HG03354 (cell line): ENCODE data around the gene SEMA4D.
A peak's percentile ranks its signal among the peaks of the same experiment; 100 is the strongest.

Experiments
- ATAC-seq: cut with Tn5 transposase; IDR thresholded peaks from one replicate; pipeline ENCODE4 v1.9.1; 2021; ENCODE audit warnings: mild to moderate bottlenecking; ENCODE audit not compliant: unreplicated experiment, poor library complexity, severe bottlenecking

SEMA4D gene

GRCh38 chr9:89438194-89438593 lies 59.7 kb downstream of the SEMA4D start:
- no peak for ATAC-seq

DNA sequence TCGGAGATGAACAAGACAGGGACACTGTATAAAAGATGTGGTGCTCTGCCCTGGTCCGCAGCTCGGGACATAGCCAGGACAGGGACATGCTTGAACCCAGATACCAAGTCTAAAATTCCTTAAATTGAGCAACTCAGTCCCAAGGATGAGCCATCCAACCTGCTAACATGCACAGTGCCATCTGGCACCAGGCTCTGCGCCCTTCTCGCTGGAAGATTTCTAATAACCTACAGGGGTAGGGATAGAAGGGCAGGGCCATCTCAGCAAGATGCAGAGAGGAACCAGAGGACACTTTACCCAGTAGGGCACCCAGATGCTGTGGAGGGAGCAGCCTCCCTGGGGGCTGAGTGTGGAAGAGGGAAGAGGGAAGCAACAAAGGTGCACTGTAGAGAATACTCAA lies 60.1 kb downstream of the SEMA4D start:
- ATAC-seq = no peak

GRCh38 chr9:89436963-89437625 lies 60.8 kb downstream of the SEMA4D start:
- ATAC-seq = peak; percentile 43

DNA sequence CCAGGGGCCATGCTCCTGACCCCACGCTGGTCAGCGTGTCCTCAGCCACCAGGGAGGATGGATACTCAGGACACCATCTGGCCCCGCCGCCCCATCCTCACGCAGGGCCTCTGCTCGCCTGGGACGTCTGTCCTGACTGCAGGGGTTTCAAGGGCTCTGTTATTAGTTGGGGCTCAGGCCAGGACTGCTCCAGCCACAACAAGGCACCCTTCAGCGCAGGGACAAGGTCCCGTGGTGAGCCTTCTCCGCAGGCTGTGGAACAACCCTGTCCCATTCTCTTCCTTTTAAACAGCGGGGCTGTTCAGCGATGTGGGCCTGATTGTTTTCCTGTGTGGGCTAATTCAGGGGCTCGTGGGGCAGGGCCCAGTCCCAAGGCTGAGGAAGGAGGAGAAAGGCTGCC lies 61.6 kb downstream of the SEMA4D start:
- no peak for ATAC-seq

DNA sequence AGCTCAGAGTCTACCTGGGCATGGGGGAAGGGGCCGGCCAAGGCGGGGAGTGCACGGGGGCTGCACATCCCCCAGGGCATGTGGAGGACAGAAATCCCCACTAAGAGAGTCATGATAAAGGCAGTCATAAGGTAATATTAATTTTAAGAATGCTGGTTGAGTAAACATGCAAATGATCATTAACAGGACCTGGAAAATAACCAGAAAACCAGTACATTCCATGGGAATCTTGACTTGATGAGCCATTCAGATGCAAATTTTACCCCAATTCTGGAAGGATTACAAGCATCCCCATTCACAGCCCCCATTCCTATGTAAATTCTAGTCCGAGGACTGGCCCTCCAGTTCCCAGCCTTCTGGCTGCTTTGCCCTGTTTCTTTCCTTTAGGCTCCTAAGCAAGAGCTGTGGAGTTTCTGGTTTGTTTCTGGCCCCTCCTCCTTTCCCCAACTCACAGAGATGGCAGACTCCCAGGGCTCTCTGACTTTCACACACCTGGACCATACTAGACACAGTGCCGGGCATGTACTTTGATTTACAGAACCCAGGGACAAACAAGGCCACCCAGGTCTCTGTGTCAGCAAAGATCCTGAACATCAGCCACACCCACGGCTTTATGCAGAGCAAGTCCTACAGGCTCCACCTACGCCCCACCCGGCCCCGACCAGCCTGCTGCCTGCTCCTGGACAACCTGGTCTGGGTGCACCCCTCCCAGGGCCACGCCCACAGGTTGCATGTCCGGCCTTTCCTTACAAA lies 62.7 kb downstream of the SEMA4D start:
- ATAC-seq = no peak

- ATAC-seq = no peak
These were observed 63.3 kb downstream of the SEMA4D start for GRCh38 chr9:89434636-89435035.

DNA sequence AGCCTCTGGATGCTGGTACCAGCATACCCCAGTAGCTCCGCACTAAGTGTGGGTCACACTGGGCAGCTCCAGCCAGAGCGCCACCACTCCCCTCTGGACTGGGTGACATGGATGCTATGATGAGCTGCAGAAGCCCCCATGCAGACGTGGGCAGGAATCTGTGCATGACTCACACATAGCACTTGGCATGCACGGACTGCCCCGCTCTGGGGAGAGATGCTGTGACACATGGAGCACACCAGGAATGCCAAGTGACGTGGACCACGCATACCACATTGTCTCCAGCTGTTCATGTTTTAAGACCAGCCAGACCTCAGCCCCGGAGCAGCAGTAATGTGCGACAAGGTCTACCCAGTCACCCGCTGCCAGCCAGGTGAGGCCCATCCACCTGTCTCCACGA lies 64.1 kb downstream of the SEMA4D start:
- ATAC-seq = no peak

- ATAC-seq = no peak
These were observed 64.9 kb downstream of the SEMA4D start for GRCh38 chr9:89432986-89433530.

- no peak for ATAC-seq
These were observed 65.8 kb downstream of the SEMA4D start for GRCh38 chr9:89431930-89432725.

DNA sequence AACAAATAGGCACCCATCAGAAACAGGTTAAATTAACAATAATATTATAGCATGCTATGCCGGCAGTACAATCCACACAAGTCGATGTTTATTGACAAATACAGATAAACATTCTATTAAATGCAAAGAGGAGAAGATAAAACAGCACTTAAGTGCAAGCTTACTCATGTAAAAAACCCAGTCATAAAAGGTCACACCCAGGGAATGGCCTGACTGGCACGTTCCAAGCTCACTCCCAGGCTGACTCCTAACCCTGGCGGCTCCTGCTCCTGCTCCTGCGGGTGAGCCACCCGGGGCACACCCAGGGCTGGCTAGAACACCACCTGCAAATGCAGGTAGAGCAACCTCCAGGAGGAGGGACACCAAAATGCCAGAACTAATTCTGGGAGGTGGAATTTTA lies 66.9 kb downstream of the SEMA4D start:
- ATAC-seq = no peak

DNA sequence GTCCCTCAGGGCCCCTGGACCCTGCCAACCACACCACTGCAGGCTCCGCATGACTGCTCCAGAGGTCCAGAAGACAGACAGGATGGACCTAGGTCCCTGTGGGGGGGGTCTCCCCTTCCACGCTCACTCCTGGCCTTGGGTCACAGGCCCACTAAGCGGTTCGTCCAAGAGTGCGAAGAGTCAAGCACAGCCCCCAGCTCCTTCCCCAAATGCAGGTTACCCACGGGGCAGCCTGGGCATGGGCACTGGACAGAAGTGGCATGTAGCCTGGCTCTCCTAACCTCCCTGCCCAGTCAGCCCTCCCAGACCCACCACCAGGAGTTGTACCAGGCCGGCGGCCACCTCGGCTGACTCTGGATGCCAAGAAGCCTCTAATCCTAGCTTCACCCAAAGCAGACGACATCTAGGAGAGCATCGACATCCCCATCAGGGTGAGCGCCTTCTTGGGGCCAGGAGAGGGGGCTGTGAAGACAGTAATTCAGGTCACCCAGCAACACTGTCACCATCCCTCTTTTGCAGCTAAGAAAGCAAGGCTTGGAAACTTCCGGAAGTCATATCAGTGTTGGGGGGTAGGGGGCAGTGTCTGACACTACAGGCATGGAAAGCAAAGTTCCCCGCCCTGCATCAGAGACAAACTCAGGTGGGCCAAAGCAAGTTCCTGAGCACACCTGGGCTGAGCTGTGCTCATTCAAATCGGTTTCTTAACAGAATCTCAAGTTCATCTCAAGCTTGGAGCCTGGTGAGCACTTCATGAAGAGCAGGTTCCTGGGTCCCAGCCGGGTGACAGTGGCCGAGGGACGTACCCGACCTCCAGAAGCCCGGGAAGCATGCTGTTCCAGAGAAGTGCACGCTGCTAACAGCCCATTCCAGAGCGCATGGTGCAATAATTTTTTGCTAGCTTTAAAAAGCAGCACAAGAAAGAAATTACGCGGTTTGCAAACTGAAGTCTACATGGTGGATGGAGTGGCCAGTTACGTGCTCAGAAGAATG lies 68.7 kb downstream of the SEMA4D start:
- ATAC-seq = no peak

DNA sequence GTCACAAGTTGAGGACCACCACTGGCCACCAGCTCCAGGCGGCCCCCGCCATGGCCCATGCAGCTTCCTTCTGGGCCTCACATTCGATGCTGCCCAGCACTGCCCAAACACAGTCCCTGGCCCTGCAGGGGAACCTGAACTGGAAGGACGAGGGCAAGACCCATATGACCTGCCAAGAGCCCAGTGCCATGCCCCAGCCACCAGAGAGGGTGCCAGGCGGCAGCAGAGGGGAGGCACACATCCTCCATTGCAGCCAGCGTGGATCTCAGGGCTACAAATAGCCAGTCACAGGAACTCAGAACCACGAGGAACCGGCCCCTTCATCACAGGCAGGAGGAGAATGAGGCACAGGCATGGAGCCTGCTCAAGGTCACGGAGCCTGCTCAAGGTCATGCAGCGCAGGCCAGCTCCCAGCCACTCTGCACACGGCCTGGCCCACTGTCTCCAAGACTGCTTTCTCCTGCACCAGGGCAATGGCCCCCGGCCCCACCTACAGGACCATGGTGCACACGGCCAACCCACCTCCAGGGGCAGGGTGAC lies 69.6 kb downstream of the SEMA4D start:
- ATAC-seq = no peak

- no peak for ATAC-seq
These were observed 70.2 kb downstream of the SEMA4D start for GRCh38 chr9:89427621-89428221.

GRCh38 chr9:89426384-89426961 lies 71.4 kb downstream of the SEMA4D start:
- peak; percentile 81 for ATAC-seq

DNA sequence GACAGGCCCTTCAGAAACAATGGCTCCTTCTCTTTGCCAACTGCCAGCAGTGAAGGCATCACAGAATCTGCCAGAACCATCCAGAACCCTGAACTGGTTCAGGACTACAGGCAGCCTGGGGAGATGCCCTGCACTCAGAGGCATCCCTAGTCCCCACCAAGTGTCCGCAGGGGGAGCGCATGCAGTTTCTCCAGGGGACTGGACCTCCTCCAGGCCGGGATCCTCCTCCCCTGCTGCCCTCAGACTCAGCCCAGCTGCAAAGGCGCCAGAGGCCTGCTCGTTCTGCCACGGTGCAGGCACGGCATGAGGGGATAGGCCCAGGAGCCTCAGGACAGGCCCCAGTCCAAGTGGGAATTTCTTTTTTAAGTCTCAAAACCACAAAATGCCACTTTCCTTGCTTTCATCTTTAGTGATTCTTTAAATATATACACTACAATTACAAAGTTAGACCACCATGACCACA lies 72.0 kb downstream of the SEMA4D start:
- ATAC-seq = peak; percentile 4

- ATAC-seq = no peak
These were observed 72.7 kb downstream of the SEMA4D start for GRCh38 chr9:89425024-89425805.

- no peak for ATAC-seq
These were observed 75.5 kb downstream of the SEMA4D start for GRCh38 chr9:89422151-89422975.
